ENCODE results near the gene LOXHD1. TPM values are rescaled to one million over a fixed set of nuclear protein-coding genes. Genes with fewer than 3 reads are reported as not detected.

The LOXHD1 gene
- total RNA-seq (2022) (not detected in 2 replicates), Bru-seq, nascent RNA (percentile 2 among the genes with signal in this experiment), BruChase-seq, experiment 1, labeled RNA remaining after a 2-hour chase (percentile 1 among the genes with signal in this experiment), BruChase-seq, experiment 2, labeled RNA remaining after a 6-hour chase (percentile 0 among the genes with signal in this experiment)
- long read RNA-seq = 0 reads

- no peak for TF ChIP-seq CTCF (IDR thresholded peaks at IDR 0.05; ENCODE audit: insufficient read depth in 1 of 2, low read depth in 1 of 2, low read length in 1 of 2, severe bottlenecking in 1 of 2, unreplicated experiment in 1 of 2)
- Mint-ChIP-seq H3K27ac (ENCODE audit: unreplicated experiment) (no peak within 1 kb of the TSS), H3K9me3 (ENCODE audit: unreplicated experiment) (no peaks in the 10 kb centered on the region), H3K4me3 (ENCODE audit: unreplicated experiment) (no peak within 1 kb of the TSS), H3K27me3 (ENCODE audit: insufficient read depth, unreplicated experiment) (peaks cover 3% of the 10 kb centered on the region), H3K4me1 (ENCODE audit: low read depth, unreplicated experiment) (no peaks in the 10 kb centered on the region), H3K36me3 (ENCODE audit: insufficient read depth, unreplicated experiment) (no peaks in the 10 kb centered on the region)
- no peaks in the 10 kb centered on the region for H3K4me1 ChIP-seq
- ChIA-PET CTCF (interaction anchor here (0.6 to 1.6 kb wide), 17 partner anchors 8 to 510 kb away, joined by 3 to 31 read pairs (median 4); a partner anchor contains a TSS), POLR2A (no interaction called here)
- no TSS peak for BruUV-seq (replicated peaks)
- H3K36me3 ChIP-seq (ENCODE audit: control insufficient read depth, insufficient read depth, low read length) = no peaks in the 10 kb centered on the region
- no peak for DNase-seq
- no peaks in the 10 kb centered on the region for H3K9me3 ChIP-seq
- no peak within 1 kb of the TSS for H3K4me3 ChIP-seq (ENCODE audit: low read depth, low read length)
- H3K27me3 ChIP-seq (replicated peaks; ENCODE audit: control insufficient read depth, insufficient read depth, low read length) = no peaks in the 10 kb centered on the region
- intact Hi-C loops (cut with micrococcal nuclease; ENCODE audit: unreplicated experiment) = no loop called here
These were observed at the start of gene LOXHD1 for GRCh38 chr18:46657115-46657955. Gene LOXHD1 (minus strand): TSS chr18:46657220. CDS start chr18:46657033, 187 bp downstream.

- no peaks in the 10 kb centered on the region for H3K9me3 ChIP-seq
- no peak for DNase-seq
- no peaks in the 10 kb centered on the region for H3K36me3 ChIP-seq (ENCODE audit: control insufficient read depth, insufficient read depth, low read length)
- H3K27me3 ChIP-seq (replicated peaks; ENCODE audit: control insufficient read depth, insufficient read depth, low read length) = no peaks in the 10 kb centered on the region
- TF ChIP-seq CTCF (IDR thresholded peaks at IDR 0.05; ENCODE audit: insufficient read depth in 1 of 2, low read depth in 1 of 2, low read length in 1 of 2, severe bottlenecking in 1 of 2, unreplicated experiment in 1 of 2) = no peak
- no TSS peak for BruUV-seq (replicated peaks)
- Mint-ChIP-seq H3K9me3 (ENCODE audit: unreplicated experiment) (no peaks in the 10 kb centered on the region), H3K27me3 (ENCODE audit: insufficient read depth, unreplicated experiment) (peaks cover 2% of the 10 kb centered on the region), H3K4me3 (ENCODE audit: unreplicated experiment) (no peak overlapping the region), H3K4me1 (ENCODE audit: low read depth, unreplicated experiment) (no peaks in the 10 kb centered on the region), H3K36me3 (ENCODE audit: insufficient read depth, unreplicated experiment) (no peaks in the 10 kb centered on the region), H3K27ac (ENCODE audit: unreplicated experiment) (no peak overlapping the region)
- H3K4me1 ChIP-seq = no peaks in the 10 kb centered on the region
- ChIA-PET CTCF (no interaction called here), POLR2A (no interaction called here)
- intact Hi-C loops (cut with micrococcal nuclease; ENCODE audit: unreplicated experiment) = no loop called here
- H3K4me3 ChIP-seq (ENCODE audit: low read depth, low read length) = no peak overlapping the region
These were observed 48.5 kb upstream of the LOXHD1 start for GRCh38 chr18:46705521-46705920.

- H3K4me3 Mint-ChIP-seq (ENCODE audit: unreplicated experiment) = no peak overlapping the region
- H3K27me3 ChIP-seq (replicated peaks; ENCODE audit: control insufficient read depth, insufficient read depth, low read length) = no peaks in the 10 kb centered on the region
- H3K27ac Mint-ChIP-seq (ENCODE audit: unreplicated experiment) = no peak overlapping the region
- peaks cover 2% of the 10 kb centered on the region for H3K27me3 Mint-ChIP-seq (ENCODE audit: insufficient read depth, unreplicated experiment)
- no peaks in the 10 kb centered on the region for H3K36me3 ChIP-seq (ENCODE audit: control insufficient read depth, insufficient read depth, low read length)
- no peaks in the 10 kb centered on the region for H3K4me1 ChIP-seq
- no TSS peak for BruUV-seq (replicated peaks)
- CTCF ChIA-PET = no interaction called here
- H3K4me1 Mint-ChIP-seq (ENCODE audit: low read depth, unreplicated experiment) = no peaks in the 10 kb centered on the region
- H3K9me3 Mint-ChIP-seq (ENCODE audit: unreplicated experiment) = no peaks in the 10 kb centered on the region
- intact Hi-C loops (cut with micrococcal nuclease; ENCODE audit: unreplicated experiment) = no loop called here
- no peak overlapping the region for H3K4me3 ChIP-seq (ENCODE audit: low read depth, low read length)
- POLR2A ChIA-PET = no interaction called here
- no peak for DNase-seq
- TF ChIP-seq CTCF (IDR thresholded peaks at IDR 0.05; ENCODE audit: insufficient read depth in 1 of 2, low read depth in 1 of 2, low read length in 1 of 2, severe bottlenecking in 1 of 2, unreplicated experiment in 1 of 2) = no peak
- H3K9me3 ChIP-seq = no peaks in the 10 kb centered on the region
- H3K36me3 Mint-ChIP-seq (ENCODE audit: insufficient read depth, unreplicated experiment) = no peaks in the 10 kb centered on the region
These were observed 47.8 kb upstream of the LOXHD1 start for GRCh38 chr18:46704816-46705215.

All from Caco-2 (cell line).